ENCODE results near the gene RGSL1. TPM values are rescaled to one million over a fixed set of nuclear protein-coding genes. Genes with fewer than 3 reads are reported as not detected.

Gene RGSL1
- total RNA-seq, 1 donor from 2014 or later, result not detected

DNA sequence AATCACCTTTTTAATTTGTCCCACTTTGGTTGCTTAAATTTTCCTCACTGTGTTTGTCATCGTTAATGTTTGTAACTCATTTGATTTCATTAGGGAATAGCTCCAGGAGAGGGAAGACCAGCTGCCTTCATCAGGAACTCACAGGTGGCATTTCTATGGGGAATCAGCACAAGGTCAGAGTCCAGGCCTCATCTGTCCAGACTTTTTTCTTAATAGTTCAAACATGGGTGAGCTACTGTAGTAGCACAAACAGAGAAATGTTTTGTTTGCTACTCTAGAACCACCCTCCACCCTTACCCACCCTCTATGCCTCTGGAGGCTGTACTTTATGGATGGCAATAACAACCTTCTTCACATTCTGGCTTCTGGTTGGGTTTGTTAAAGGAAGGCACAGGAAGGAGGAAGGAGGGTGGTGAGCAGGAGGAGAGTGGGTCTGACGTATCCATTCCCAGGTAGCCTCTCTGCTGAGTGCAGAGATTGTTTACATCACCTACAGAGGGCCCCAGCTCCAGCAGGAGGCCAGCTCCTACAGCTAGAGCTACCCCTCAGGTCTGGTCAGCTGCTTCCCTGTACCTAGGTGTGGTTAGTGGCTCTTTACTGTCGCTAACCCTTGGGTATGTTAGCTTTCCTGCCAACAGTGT is 41.4 kb upstream of the RGSL1 start:
- Mint-ChIP-seq H3K27me3 (no peaks in the 10 kb centered on the region), H3K4me3 (no peak overlapping the region), H3K4me1 (ENCODE audit: unreplicated experiment) (no peaks in the 10 kb centered on the region), H3K36me3 (no peaks in the 10 kb centered on the region), H3K9me3 (peaks cover 9% of the 10 kb centered on the region), H3K27ac (no peak overlapping the region)
- no peak for TF ChIP-seq CTCF (conservative IDR thresholded peaks at IDR 0.05)
- no peak for DNase-seq (ENCODE audit: extremely low spot score, unreplicated experiment)

DNA sequence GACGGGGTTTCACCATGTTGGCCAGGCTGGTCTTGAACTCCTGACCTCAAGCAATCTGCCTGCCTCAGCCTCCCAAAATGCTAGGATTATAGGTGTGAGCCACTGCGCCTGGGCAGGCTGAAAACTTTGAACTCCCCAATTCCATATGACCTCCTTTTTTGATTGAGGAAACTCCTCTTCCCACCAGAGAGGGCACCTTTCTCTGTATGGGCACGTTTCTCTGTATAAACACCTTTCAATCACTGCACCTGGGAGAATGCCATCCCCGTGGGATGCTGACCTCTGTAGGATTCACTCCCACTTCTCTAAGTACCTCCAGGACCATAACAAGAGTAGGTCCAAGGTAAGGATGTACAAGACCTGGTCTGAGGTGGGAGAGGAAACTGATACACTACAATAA is 39.8 kb upstream of the RGSL1 start:
- no peak for DNase-seq (ENCODE audit: extremely low spot score, unreplicated experiment)
- H3K27ac Mint-ChIP-seq, result no peak overlapping the region
- H3K27me3 Mint-ChIP-seq, result peaks cover 4% of the 10 kb centered on the region
- peaks cover 6% of the 10 kb centered on the region for H3K9me3 Mint-ChIP-seq
- H3K36me3 Mint-ChIP-seq, result no peaks in the 10 kb centered on the region
- H3K4me3 Mint-ChIP-seq, result no peak overlapping the region
- TF ChIP-seq CTCF (conservative IDR thresholded peaks at IDR 0.05), result no peak
- H3K4me1 Mint-ChIP-seq (ENCODE audit: unreplicated experiment), result no peaks in the 10 kb centered on the region

DNA sequence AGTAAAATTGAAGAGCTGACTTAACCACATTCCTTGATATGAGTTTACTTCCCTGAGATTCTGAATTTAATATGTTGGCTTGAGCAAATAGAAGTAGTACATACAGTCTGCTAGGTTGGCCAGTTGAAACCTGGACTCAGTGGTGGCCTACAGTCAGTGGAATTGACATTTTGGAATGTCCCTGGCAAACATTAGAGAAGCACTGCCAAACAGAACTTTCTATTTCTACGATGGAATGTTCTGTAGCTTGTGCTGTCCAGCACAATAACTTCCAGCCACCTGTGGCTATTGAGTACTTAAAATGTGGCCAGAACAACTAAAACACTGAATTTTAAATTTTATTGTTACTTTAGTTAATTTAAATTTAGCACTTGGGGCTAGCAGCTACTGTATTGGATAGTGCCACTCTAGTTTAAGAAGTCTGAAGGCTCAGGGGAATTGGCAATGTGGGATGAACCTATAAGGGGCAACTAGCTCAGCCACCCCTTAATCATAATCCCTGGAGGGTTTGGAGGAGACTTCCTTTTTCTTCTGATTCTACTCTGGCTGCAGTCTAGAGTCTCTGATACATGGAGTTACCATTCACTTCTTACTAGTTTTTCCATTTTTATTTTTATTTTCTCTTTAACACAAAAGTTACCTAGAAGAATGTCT is 39.2 kb upstream of the RGSL1 start:
- TF ChIP-seq CTCF (conservative IDR thresholded peaks at IDR 0.05), result no peak
- H3K9me3 Mint-ChIP-seq, result no peaks in the 10 kb centered on the region
- no peak for DNase-seq (ENCODE audit: extremely low spot score, unreplicated experiment)
- H3K27me3 Mint-ChIP-seq, result peaks cover 5% of the 10 kb centered on the region
- H3K27ac Mint-ChIP-seq, result no peak overlapping the region
- H3K4me1 Mint-ChIP-seq (ENCODE audit: unreplicated experiment), result no peaks in the 10 kb centered on the region
- H3K36me3 Mint-ChIP-seq, result no peaks in the 10 kb centered on the region
- H3K4me3 Mint-ChIP-seq, result no peak overlapping the region

DNA sequence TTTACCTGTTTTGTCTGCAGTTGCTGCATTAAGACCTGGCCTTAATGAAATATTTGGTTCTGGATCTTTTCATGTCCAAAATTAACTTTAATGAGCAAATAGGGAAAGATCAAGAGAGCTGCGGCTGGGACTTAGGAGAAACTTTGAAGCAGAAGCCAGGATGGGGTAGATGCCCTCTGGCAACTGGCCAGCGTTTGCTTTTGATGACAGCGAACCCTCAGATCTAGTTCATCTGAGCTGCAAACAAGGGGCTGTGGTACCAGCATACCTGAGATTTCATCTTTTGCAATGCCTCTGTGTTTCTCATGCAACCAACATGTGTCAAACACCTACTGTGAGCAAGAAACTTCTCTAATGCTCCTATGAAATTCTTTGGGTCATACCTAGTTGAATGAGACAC is 36.5 kb upstream of the RGSL1 start:
- no peak for DNase-seq (ENCODE audit: extremely low spot score, unreplicated experiment)
- H3K27me3 Mint-ChIP-seq, result peaks cover 5% of the 10 kb centered on the region
- H3K4me1 Mint-ChIP-seq (ENCODE audit: unreplicated experiment), result no peaks in the 10 kb centered on the region
- H3K36me3 Mint-ChIP-seq, result no peaks in the 10 kb centered on the region
- no peaks in the 10 kb centered on the region for H3K9me3 Mint-ChIP-seq
- H3K4me3 Mint-ChIP-seq, result no peak overlapping the region
- H3K27ac Mint-ChIP-seq, result no peak overlapping the region
- no peak for TF ChIP-seq CTCF (conservative IDR thresholded peaks at IDR 0.05)

GRCh38 chr1:182413969-182414368 is 36.0 kb upstream of the RGSL1 start:
- no peak for TF ChIP-seq CTCF (conservative IDR thresholded peaks at IDR 0.05)
- H3K9me3 Mint-ChIP-seq, result no peaks in the 10 kb centered on the region
- no peak for DNase-seq (ENCODE audit: extremely low spot score, unreplicated experiment)
- H3K36me3 Mint-ChIP-seq, result no peaks in the 10 kb centered on the region
- no peak overlapping the region for H3K4me3 Mint-ChIP-seq
- no peaks in the 10 kb centered on the region for H3K4me1 Mint-ChIP-seq (ENCODE audit: unreplicated experiment)
- peaks cover 5% of the 10 kb centered on the region for H3K27me3 Mint-ChIP-seq
- H3K27ac Mint-ChIP-seq, result no peak overlapping the region

All from type B pancreatic cell (in vitro differentiated cells).